ENCODE results near the gene SDR9C7.

GRCh38 chr12:56921346-56921745 lies 12.9 kb downstream of the SDR9C7 start:
- TF ChIP-seq CTCF (IDR thresholded peaks at IDR 0.05) (no peak), ZSCAN20 (CRISPR knock-in tag; IDR thresholded peaks at IDR 0.05) (no peak), RCOR1 (IDR thresholded peaks at IDR 0.05; ENCODE audit: low read depth, low read length) (no peak)

All from A549 (cell line).